Measurements from ENCODE around the gene RAB44. TPM values are rescaled to one million over a fixed set of nuclear protein-coding genes. Genes with fewer than 3 reads are reported as not detected.
A peak's percentile ranks its signal among the peaks of the same experiment; 100 is the strongest.

RAB44 gene
- total RNA-seq, 1 donor, result not detected

GRCh38 chr6:36769676-36770499 is 72.3 kb downstream of the RAB44 start:
- TF ChIP-seq, protein P1, sequence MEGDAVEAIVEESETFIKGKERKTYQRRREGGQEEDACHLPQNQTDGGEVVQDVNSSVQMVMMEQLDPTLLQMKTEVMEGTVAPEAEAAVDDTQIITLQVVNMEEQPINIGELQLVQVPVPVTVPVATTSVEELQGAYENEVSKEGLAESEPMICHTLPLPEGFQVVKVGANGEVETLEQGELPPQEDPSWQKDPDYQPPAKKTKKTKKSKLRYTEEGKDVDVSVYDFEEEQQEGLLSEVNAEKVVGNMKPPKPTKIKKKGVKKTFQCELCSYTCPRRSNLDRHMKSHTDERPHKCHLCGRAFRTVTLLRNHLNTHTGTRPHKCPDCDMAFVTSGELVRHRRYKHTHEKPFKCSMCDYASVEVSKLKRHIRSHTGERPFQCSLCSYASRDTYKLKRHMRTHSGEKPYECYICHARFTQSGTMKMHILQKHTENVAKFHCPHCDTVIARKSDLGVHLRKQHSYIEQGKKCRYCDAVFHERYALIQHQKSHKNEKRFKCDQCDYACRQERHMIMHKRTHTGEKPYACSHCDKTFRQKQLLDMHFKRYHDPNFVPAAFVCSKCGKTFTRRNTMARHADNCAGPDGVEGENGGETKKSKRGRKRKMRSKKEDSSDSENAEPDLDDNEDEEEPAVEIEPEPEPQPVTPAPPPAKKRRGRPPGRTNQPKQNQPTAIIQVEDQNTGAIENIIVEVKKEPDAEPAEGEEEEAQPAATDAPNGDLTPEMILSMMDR (IDR thresholded peaks at IDR 0.05; ENCODE audit: insufficient read depth, low read length), result no peak
- DNase-seq (ENCODE audit: low read depth), result peak; percentile 26
- no peak overlapping the region for H3K4me3 ChIP-seq (ENCODE audit: low read depth, low read length)

DNA sequence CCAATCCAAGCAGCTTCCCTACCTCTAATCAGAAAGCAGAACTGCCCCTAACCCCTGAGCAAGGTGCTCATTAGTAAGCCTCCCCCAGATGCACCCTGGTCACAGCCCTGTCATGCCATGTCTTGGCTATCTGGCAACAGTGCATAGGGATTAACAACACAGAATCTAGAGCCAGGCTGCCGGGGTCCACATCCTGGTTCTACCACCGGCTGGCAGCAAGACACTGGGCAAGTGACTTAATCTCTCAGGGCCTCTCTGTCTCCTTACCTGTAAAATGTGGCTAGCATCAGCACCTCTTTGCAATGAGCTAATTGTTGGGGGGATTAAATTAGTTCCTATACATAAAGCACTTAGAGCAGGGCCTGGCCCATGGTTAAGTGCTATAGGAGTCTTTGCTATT is 73.5 kb downstream of the RAB44 start:
- TF ChIP-seq, protein P1 (IDR thresholded peaks at IDR 0.05; ENCODE audit: insufficient read depth, low read length), result no peak
- H3K4me3 ChIP-seq (ENCODE audit: low read depth, low read length), result no peak overlapping the region
- no peak for DNase-seq (ENCODE audit: low read depth)

- no peak overlapping the region for H3K4me3 ChIP-seq (ENCODE audit: low read depth, low read length)
- TF ChIP-seq, protein P1 (IDR thresholded peaks at IDR 0.05; ENCODE audit: insufficient read depth, low read length), result no peak
- no peak for DNase-seq (ENCODE audit: low read depth)
These were observed 74.8 kb downstream of the RAB44 start for GRCh38 chr6:36772397-36772796.

DNA sequence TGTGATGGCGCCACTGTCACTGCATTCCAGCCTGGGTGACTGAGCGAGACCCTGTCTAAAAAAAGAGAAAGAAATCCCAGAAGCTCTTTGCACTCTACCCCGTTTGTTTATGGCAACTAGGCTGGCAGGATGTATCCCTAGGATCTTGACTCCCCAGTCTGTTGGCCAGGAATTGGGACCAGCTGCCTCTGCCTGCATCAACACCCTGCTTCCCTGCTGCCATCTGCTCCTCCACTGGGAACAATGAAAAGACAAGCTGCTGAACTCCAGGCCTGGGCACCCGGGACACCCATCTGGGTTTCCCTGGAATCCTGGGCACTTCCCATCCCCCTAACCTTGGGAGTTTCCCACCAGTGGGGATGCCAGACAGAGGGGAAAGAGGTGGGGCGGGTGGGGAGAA is 76.7 kb downstream of the RAB44 start:
- TF ChIP-seq, protein P1 (IDR thresholded peaks at IDR 0.05; ENCODE audit: insufficient read depth, low read length), result no peak
- no peak for DNase-seq (ENCODE audit: low read depth)
- no peak overlapping the region for H3K4me3 ChIP-seq (ENCODE audit: low read depth, low read length)

DNA sequence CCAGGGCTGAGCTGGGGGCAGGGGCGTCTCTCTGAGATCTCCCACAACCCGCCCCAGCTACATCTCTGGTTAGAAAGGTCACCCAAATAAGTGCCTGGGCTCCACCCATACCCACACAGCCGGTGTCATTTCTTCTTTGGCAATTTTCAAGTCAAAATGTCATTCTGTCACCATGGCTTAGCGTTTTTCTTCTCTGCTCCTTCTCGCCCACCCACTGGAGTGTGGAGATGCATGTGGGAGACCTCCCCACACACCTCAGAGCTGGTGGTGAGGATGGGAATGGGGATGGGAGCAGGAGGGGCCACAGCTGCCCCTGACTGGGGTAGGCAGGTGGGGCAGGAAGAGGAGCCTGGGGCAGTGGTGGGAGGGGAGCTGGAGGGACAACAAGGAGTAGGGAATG is 78.5 kb downstream of the RAB44 start:
- no peak overlapping the region for H3K4me3 ChIP-seq (ENCODE audit: low read depth, low read length)
- TF ChIP-seq, protein P1 (IDR thresholded peaks at IDR 0.05; ENCODE audit: insufficient read depth, low read length), result no peak
- no peak for DNase-seq (ENCODE audit: low read depth)

DNA sequence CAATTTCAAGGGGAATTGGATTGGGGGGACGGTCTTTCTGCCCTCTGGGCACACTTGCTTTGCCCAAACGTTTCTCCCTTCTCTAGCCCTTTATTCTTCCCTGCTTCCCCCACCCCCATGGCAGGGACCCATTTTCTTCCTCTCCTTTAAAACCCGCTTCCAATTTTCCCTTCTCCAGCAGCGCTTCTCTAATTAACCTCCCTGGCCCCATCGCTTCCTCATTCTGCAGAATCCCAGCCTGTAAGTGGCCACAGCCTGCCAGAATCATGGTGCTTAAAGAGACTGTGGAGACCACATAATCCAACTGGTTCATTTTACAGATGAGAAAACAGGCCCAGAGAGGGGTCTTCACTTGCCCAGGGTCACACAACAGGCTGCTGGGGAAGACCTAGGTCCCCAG is 80.2 kb downstream of the RAB44 start:
- TF ChIP-seq, protein P1 (IDR thresholded peaks at IDR 0.05; ENCODE audit: insufficient read depth, low read length), result no peak
- no peak overlapping the region for H3K4me3 ChIP-seq (ENCODE audit: low read depth, low read length)
- no peak for DNase-seq (ENCODE audit: low read depth)

Measured in fibroblast of the aortic adventitia (primary cell).